Activated CD8-positive, alpha-beta memory T cell treated with anti-CD3 and anti-CD28 coated beads, Interleukin-2, amount 50 U/mL, for 24 hours (primary cell): ENCODE results near the gene FXR1.
"Not testable (repeated sequence)": the region's sequence is repeated elsewhere in the genome, so short reads cannot be mapped to it uniquely, and the experiment has no call there.

Experiments
- DNase-seq: peaks from one replicate; pipeline ENCODE4 v3.0.0-alpha.2; 2020; ENCODE audit errors: extremely low read depth

The FXR1 gene

GRCh38 chr3:180912304-180913296, at the start of gene FXR1:
Gene FXR1, plus strand, starts transcription at chr3:180912670. Its CDS starts 16 bp downstream, at chr3:180912686.
- DNase-seq, result peak; percentile 80

- no peak for DNase-seq
These were observed 42.3 kb upstream of the FXR1 start for GRCh38 chr3:180870008-180870699.

- DNase-seq, result no peak
These were observed 40.6 kb upstream of the FXR1 start for GRCh38 chr3:180871901-180872300.

GRCh38 chr3:180872430-180872829, 40.0 kb upstream of the FXR1 start:
- DNase-seq, result not testable (repeated sequence)

GRCh38 chr3:180875124-180875698, 37.3 kb upstream of the FXR1 start:
- DNase-seq, result no peak

- no peak for DNase-seq
These were observed 31.2 kb upstream of the FXR1 start for GRCh38 chr3:180881065-180881801.

GRCh38 chr3:180882115-180882514, 30.4 kb upstream of the FXR1 start:
- DNase-seq, result no peak

GRCh38 chr3:180888992-180889560, 23.4 kb upstream of the FXR1 start:
- no peak for DNase-seq

GRCh38 chr3:180898572-180898971, 13.9 kb upstream of the FXR1 start:
- no peak for DNase-seq

DNA sequence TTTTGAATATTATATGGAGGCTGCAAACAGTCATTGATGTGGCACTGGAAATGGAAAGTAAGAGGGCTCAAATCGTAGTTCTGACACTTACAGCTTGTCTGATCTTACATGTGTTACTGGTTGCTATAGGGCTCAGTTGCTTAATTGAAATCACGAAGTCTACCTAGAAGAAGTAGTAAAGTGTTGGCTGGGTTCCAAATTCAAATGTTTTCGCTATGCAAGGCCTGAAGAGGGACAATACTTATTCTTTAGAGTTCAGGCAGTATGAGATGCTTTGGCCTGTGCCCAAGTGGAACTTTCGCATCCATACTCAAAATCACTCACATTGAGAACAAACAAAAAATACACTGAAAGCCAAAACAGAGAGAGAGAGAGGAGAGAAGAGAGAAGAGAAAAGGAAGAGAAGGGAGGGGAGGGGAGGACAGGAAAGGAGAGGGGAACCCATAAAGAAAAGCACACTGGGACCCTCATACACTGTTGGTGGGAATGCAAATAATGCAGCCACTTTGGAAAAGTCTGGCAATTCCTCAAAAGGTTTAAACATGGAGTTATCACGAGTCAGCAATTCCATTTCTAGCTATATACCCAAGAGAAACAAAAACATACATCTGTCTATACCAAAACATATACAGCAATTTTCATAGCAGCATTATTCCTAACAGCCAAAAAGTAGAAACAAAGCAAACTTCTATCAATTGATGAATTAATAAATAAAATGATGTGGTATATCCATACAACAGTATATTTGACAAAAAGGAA, 2.9 kb upstream of the FXR1 start:
- DNase-seq, result no peak

DNA sequence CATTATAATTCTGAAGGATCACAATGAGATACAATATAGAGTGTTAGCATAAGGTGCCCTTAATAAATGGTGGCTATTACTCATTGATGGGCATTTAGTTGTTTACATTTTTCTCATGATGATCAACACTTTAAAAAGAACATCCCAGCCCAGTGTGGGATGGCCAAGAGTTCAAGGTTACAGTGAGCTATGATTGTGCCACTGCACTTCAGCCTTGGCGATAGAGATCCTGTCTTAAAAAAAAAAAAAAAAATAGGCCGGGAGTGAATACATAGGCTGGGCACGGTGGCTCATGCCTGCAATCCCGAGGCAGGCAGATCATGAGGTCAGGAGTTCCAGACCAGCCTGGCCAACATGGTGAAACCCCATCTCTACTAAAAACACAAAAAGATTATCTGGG, 1.6 kb upstream of the FXR1 start:
- no peak for DNase-seq

GRCh38 chr3:180911876-180912303, 580 bp upstream of the FXR1 start:
- no peak for DNase-seq

DNA sequence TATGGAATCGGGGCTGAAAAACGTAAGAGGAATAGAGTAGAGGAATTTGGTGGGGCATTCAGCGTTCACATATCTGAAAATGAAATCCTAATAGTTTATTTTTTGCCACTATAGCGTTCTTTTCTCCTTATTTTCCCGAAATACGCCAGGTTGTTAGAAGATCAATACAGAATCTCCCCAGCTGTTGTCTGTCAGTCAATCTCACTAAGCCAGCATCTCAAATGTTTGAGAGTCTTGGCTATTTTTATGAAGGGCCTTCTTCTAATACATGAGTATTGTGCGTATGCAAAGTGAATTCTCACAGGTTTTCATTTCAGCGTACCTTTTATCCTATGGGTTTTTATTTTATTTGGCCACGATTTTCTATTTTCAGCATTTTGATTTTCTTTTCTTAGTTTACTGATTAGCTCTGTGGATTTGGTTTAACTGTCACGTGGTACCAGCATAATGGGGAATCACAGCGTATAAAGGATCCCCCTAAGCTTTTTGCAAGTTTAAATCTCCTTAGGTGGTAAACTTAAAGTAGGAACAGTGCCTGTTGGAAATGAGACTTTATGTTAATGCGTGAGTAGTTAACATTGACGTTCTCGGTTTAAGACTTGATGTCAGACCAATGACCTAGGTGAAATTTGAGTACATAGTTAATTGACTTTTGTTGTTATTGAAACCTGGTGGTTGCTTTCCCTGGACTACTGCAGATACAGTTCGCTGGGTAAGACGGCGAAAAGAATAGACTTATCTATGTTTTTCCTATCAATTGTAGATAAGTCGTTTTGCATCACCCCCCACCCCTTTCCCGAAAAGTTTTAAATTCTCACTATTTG, 1.3 kb downstream of the FXR1 start:
- no peak for DNase-seq

GRCh38 chr3:180918542-180918941, 6.1 kb downstream of the FXR1 start:
- DNase-seq, result no peak

- no peak for DNase-seq
These were observed 9.8 kb downstream of the FXR1 start for GRCh38 chr3:180922242-180922641.

- no peak for DNase-seq
These were observed 11.1 kb downstream of the FXR1 start for GRCh38 chr3:180923561-180923960.

DNA sequence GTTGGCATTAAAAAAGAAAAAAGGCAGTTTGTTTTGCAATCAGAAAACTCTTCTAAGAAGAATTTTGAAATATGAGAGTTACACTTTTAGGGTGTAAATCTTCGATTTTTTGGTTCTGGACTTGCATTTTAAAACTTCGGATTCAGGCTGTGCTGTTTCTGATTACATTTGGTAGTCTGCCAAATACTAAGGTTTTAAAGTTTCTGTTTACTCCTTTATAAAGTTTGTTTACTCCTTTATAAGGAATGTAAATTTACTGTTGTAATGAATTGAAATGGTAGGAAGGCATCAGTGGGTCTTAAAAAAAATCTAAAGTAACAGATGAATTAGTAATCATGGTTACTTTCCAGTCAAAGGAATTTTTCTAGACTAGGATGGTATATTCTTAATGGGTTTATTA, 14.1 kb downstream of the FXR1 start:
- DNase-seq, result no peak

- DNase-seq, result no peak
These were observed 16.9 kb downstream of the FXR1 start for GRCh38 chr3:180929376-180929775.

DNA sequence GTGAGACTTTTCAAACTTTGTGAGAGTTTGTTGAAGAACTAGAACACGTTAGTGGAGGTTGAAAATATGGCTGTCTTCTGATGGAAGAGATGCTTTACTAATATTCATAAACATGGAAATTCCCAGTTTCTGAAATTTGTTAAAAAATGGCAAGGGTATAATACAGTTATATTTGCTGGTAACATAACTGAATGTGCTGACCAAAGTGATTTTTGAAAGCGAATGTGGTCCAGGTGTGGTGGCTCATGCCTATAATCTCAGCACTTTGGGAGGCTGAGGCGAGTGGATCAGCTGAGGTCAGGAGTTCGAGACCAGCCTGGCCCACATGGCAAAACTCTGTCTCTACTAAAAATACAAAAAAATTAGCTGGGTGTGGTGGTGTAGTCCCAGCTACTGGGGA, 18.1 kb downstream of the FXR1 start:
- DNase-seq, result no peak

DNA sequence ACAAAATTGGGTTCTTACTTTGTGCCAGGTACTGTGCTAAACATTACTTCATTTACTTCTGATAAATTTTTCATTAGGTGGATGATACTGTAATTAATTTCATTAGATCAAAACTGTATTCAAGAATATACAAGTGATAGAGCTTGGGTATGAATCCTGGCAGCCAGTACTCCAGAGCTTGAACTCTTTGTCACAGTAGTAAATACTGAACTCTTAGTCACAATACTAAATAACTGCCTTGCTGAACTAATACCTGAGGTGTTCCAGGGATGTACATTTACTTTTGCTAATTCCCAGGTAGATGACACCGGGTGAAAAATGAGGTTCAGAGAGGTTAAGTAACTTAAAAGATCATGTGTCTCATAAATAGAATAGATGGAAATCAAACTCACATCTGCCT, 20.3 kb downstream of the FXR1 start:
- DNase-seq, result no peak
